Stimulated activated CD8-positive, alpha-beta memory T cell treated with anti-CD3 and anti-CD28 coated beads, Interleukin-7, amount 100 ng/mL, for 1 hour (primary cell): ENCODE data around the gene MLST8.

Experiments used
- DNase-seq, 2 donors: peaks; one replicate each; pipeline ENCODE4 v3.0.0-alpha.2; 2020; ENCODE audit warnings: low read depth in 2 of 2

The MLST8 gene

GRCh38 chr16:2208308-2208707 lies 3.1 kb downstream of the MLST8 start:
- DNase-seq = no peak

GRCh38 chr16:2208772-2209171 lies 3.5 kb downstream of the MLST8 start:
- DNase-seq = no peak

DNA sequence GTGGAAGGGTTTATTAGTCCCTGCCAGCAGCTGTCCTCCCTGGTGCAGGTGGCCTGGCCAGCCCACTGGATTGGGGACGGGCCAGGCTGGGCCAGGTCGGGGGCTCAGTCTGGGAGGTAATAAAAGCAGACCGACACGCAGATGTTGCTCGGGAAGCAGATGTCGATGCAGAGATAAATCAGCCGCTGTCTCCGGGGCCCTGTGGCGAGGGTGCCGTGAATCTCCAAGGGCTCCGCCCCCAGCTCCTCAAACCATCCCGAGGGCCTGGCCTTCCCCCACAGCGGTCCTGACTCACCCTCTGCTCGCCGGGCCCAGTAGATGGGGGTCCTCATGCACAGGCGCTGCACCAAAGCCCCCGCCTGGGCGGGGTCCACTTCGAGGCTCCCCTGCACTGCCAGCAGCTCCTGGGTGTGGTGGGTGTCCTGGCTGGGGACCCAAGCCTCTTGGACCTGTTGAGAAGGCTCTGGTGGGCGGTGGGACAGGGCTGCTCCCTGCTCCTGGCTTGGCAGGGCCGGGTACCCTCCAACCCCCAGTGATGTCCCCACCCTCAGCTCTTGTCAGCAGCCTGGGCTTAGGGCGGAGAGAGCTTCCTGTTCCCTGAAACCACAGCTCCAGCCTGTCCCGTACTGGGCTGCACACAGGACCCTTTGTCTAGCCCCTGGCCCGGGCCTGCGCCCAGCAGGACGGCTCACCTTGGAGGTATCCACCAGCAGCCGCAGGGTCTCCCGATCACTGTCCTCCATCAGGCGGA lies 4.2 kb downstream of the MLST8 start:
- no peak for DNase-seq

DNA sequence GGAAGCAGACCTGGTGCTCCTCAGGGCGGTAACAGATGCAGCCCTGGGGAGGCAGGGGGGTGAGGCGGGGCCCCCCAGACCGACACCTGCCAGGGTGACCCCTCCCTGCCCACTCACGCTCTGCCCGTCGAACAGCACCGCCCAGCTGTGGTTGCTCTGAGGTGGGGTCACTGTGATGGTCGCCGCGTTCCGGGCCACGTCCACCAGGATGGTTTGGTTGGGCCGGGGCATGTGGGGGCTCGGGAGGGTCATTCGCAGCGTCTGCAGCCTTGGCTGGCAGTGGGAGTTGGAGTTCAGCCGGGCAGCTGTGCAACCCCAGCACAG lies 4.7 kb downstream of the MLST8 start:
- no peak for DNase-seq

DNA sequence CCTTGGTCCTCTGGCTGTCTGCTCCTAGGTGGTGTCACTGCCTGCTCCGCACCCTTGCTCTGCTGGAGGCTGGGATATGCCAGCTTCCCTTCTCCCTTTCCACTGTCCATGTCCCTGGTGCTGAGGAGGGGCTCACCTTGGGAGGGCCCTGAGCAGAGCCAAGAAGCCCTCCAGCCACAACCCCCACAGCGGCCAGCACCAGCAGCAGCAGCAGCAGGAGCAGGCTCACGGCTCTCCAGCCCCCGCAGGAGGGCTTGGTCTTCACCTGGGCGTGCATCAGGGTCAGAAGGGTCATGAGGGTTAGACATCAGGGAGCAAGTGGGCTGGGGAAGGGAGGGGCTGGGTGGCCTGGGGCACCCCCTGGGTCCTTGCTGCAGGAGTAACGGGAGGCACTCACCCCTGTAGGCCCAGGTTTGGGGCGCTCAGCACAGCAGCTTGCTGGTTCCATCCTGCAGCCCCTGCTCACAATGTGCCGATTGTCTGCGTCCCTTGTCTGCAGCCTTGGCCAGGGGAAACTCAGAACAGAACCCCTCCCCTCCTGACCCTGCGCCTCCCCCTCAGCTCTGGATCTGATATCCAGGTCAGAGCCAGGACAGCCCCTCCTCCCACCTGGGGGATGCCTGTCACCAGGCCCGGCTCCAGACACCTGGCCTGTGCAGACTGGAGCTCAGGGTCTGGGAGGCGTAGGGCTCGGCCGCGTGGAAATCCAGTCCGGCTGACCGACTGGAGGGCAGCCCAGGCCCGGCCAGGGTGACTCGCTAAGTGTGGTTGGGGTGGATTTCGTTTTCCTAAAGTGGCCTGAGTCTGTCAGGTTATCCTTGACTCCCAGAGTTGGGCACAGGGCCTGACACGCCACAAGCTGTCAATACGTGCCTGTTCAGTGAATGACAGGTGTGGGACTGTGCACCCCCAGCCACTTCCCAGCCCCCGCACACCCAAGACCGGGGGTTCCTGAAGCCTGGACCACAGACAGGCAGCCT lies 5.4 kb downstream of the MLST8 start, which contains the start of gene BRICD5:
Gene BRICD5, minus strand, starts transcription at position 478 of the 980 bp plus-strand sequence. Its CDS starts 30 bp downstream, at position 448.
- no peak for DNase-seq

DNA sequence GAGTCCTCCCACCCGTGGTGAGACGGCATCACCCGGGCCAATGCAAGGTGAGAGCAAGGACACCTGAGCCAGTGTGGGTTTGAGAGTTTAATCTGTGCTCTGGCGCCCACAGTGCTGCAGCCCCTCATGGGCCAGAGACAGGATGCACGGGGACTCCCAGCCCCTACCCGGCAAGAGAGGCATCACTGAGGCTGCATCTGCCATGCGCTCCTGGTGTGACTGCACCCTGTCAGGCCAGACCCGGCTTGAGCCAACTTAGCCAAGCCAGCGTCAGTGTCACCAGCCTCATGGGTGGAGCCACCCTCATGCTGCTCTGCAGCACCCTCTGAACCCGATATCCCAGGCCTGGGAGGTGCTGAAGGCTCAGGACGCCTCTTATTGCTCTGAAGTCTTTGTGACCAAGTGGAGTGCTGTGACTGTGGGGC lies 6.7 kb downstream of the MLST8 start:
- DNase-seq = no peak

GRCh38 chr16:2212362-2213324 lies 7.4 kb downstream of the MLST8 start:
- no peak for DNase-seq

DNA sequence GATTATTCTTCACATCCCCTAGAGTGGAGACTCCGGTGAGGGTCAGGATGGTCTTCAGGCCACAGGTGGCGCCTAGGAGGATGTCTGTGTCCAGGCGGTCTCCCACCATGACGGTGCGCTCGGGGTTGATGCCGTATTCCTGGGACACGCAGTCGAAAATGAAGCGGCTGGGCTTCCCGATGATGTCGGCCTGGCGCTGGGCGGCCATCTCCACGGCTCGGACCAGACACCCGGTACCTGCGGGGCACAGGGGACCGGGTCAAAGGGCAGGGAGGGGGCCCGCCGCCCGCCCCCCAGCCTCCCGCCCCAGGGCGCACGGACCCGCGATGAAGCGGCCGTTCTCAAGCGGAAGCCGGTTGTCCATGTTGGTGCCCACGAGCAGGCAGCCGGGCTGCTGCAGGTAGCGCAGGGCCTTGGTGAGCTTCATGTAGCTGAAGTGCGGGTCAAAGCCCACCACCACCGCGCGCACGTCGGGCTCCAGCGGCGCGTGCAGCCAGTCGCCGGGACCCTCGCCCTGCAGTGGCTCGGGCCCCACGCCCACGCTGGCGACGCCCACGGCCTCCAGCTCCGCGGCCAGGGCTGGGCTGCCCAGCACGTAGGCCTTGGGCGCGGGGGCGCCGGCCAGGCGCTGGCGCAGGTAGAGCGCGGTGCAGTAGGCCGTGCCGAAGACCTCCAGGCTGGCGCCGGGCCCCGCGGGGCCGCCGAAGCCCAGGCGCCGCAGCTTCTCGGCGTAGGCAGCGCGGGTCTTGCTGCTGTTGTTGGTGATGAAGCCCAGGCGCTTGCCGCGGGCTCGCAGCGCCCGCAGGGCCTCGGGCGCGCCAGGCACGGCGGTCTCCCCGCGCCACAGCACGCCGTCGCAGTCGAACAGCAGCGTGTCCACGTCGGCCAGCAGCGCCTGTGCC lies 8.8 kb downstream of the MLST8 start:
- no peak for DNase-seq

DNA sequence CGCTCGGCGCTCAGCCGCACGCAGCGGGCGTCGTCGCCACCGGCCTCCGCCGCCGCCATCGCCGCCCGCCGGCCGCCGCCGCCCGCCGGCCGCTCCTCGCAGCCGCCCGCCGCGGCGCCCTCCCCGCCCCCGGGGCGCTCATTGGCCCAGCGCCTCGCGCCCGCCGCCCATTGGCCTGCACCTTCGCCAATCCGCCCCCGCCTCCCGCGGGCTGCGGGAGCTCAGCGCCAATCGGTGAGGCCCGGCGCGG lies 9.4 kb downstream of the MLST8 start, which contains the start of gene PGP:
Gene PGP, minus strand, starts transcription at position 122 of the 250 bp plus-strand sequence. Its CDS starts 63 bp downstream, at position 59.
- DNase-seq = no peak

DNA sequence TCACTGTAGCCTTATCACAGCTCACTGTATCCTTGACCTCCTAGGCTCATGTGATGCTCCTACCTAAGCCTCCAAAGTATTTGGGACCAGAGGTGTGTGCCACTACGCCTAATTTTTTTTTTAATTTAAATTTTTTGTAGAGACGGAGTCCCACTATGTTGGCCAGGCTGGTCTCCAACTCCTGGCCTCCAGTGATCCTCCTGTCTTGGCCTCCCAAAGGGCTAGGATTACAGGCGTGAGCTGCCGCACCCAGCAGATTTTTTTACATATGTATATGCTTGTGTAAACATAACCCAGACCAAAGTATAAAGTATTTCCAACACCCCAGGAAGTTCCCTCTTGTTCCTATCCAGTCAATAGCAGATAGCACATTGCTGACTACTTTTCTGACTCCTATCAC lies 11.1 kb downstream of the MLST8 start:
- DNase-seq = no peak

DNA sequence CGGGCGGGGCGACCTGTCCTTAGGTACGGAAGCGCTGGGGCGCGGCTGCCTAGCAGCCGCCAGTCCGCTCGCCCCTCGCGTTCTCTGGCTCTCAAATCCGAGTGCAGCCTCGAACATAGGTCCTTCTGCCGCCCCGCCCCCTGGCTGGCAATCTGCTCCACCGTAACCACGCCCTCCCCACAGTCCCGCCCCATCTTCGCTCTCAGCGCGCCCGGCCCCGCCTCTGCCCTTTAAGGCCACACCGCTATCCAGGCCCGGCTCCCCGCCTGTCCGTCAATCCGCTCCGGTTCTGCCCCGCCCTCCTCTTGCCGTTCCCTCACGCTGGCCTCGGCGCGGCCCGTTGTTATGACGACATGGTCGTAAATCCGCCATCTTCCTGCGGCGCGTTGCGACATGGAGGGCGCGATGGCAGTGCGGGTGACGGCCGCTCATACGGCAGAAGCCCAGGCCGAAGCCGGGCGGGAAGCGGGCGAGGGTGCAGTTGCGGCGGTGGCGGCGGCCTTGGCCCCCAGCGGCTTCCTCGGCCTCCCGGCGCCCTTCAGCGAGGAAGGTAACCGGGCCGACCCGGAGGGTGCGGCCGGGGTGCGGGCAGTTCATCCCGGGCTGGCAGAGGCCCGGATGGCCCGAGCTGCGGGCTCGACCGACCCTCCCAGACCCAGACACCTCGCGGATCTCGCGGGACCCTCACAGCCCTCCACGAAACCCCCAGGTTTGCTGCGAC lies 18.1 kb downstream of the MLST8 start, which contains the start of gene E4F1:
Gene E4F1, plus strand, starts transcription at position 371 of the 721 bp plus-strand sequence. Its CDS starts 23 bp downstream, at position 394.
- peak; percentile 95 to 96 for DNase-seq

DNA sequence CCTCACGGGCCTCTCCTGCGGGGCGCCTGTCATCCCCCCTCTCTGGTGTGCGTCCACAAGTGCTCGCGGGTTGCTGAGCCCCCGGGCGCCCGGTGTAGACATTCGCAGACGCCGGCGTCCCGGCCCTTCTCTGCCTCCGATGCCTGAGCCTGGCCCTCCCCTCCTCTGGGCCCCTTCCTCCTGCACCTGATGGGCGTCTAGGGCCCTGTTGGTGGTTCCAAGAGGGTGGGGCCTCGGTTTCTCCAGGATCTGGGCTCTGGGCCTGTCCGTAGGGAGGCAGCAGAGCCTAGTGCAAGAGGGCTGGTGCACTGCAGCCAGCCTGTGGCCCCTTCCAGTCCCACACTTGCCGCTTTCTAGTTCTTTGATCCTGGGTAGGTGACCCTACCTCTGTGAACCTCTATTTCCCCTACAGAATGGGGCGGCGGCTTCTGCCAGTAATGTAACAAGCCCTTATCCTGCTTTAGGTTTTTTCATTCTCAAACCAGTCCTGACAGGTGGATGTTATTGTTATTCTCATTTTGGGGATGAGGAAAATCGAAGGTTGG lies 18.8 kb downstream of the MLST8 start:
- no peak for DNase-seq

GRCh38 chr16:2226245-2226793 lies 21.1 kb downstream of the MLST8 start:
- DNase-seq = no peak

GRCh38 chr16:2226918-2227317 lies 21.7 kb downstream of the MLST8 start:
- no peak for DNase-seq

GRCh38 chr16:2228161-2228824 lies 23.0 kb downstream of the MLST8 start:
- DNase-seq = no peak

- DNase-seq = no peak
Observed at GRCh38 chr16:2229091-2229490, 23.8 kb downstream of the MLST8 start.

DNA sequence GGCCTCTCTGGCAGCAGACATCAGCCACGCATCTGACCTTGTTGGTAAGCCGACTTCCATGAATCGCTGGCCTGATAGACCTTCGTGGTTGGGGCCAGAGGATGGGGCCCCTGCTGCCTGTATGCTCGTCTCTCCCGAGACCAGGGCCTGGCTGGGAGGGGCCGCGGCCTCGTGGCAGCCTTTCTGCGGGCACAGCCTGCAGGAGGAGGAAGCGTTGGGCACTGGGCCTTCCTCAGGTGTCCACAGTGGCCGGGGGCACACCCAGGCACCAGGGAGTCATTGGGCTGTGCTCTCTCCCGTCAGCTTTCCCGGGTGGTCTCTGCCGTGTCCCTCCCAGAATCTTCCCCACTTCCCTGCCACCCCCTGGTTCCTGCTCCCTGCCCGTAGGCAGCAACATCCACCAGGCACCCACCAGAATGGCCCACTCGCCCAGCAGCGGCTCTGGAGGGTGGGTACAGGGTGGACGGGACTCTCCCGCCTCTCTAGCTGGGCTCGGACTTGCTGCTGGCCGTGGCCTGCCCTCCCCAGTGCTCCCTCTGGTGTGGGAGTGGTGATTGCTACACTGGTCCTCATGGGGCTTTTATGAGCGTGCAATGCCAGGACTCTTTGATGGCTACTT lies 24.5 kb downstream of the MLST8 start:
- DNase-seq = no peak

DNA sequence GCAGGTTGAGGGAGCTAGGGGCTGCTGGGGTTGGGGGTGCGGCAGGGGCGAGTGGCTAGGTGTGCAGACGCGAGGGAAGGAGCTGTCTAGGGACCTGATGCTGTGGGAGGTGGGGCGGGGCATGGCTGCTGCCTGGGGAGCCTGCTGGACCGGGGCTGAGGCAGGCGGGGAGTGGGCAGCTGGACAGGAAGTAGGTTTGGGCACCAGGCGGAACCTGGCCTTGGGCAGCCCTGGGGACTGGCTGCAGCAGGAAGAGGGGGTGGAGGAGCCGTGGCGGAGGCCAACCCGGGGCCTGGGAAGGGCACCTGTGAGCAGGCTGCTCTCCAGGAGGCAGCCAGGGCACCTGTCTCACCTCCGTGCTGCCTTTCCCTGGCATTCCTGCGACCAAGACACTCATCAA lies 25.1 kb downstream of the MLST8 start:
- no peak for DNase-seq
